Lower lobe of right lung (tissue), 2 donors: ENCODE data around the gene BACH2. TPM values are rescaled to one million over a fixed set of nuclear protein-coding genes. Genes with fewer than 3 reads are reported as not detected.

ENCODE experiments used
- ATAC-seq, 2 donors: fragments of 200-7000 bp; cut with Tn5 transposase; one replicate each; pipeline ENCODE4 v1.9.1; 2020 to 2022; ENCODE audit warnings: mild to moderate bottlenecking in 2 of 2, moderate library complexity in 2 of 2
- DNase-seq: peaks from one replicate; pipeline ENCODE4 v3.0.0-alpha.2; 2020
- H3K27ac ChIP-seq: fragments of 200-600 bp; one replicate; pipeline ENCODE4 v1.8.0; 2022
- H3K27me3 ChIP-seq: fragments of 200-600 bp; one replicate; pipeline ENCODE4 v1.8.0; 2022; ENCODE audit warnings: low read depth
- H3K36me3 ChIP-seq: fragments of 200-600 bp; one replicate; pipeline ENCODE4 v1.8.0; 2022; ENCODE audit warnings: mild to moderate bottlenecking
- H3K4me1 ChIP-seq: fragments of 200-600 bp; one replicate; pipeline ENCODE4 v1.8.0; 2022
- H3K4me3 ChIP-seq: fragments of 200-600 bp; one replicate; pipeline ENCODE4 v1.8.0; 2022; ENCODE audit warnings: mild to moderate bottlenecking
- H3K9me3 ChIP-seq: fragments of 200-600 bp; one replicate; pipeline ENCODE4 v1.8.0; 2022
- CTCF ChIP-seq: fragments of 200-600 bp; IDR thresholded peaks from one replicate; pipeline ENCODE4 v1.8.0; 2022; ENCODE audit warnings: antibody characterized with exemption, mild to moderate bottlenecking
- intact Hi-C: fragments of 100-400 bp; cut with DNase I; formaldehyde crosslinking; loops from one replicate; pipeline ENCODE4 v1.11.0; 2022
- total RNA-seq: library from RNA; stranded (reverse); fragmentation: NEBNext Ultra II Directional; extraction: Animal tissue kit (Norgen Biotek cat#: 25700); gene quantifications from one replicate; pipeline ENCODE4 v1.2.1, GENCODE V29; 2021
- donor health status: DM: no; HTN: yes; CAD: no; lungs with severe emphysema.

BACH2 gene
- total RNA-seq, 1 donor from 2014 or later: 6.3 TPM

- Histone ChIP-seq H3K4me3 (no peak overlapping the region), H3K36me3 (no peaks in the 10 kb centered on the region), H3K27me3 (no peaks in the 10 kb centered on the region), H3K27ac (no peak overlapping the region), H3K4me1 (no peaks in the 10 kb centered on the region), H3K9me3 (no peaks in the 10 kb centered on the region)
- no peak for TF ChIP-seq CTCF
- intact Hi-C loops: no loop called here
- ATAC-seq (no peak), DNase-seq (no peak)
Measured at GRCh38 chr6:90319979-90320685, 23.5 kb upstream of the BACH2 start.

- no peak for ATAC-seq
- TF ChIP-seq CTCF: no peak
- no peaks in the 10 kb centered on the region for H3K27me3 ChIP-seq
- no peaks in the 10 kb centered on the region for H3K4me1 ChIP-seq
- no peaks in the 10 kb centered on the region for H3K36me3 ChIP-seq
- DNase-seq: no peak
- intact Hi-C loops: no loop called here
- H3K9me3 ChIP-seq: no peaks in the 10 kb centered on the region
- no peak overlapping the region for H3K4me3 ChIP-seq
- H3K27ac ChIP-seq: no peak overlapping the region
Measured at GRCh38 chr6:90319044-90319443, 22.4 kb upstream of the BACH2 start.

GRCh38 chr6:90315986-90316385 is 19.3 kb upstream of the BACH2 start:
- H3K27me3 ChIP-seq: no peaks in the 10 kb centered on the region
- no peaks in the 10 kb centered on the region for H3K36me3 ChIP-seq
- intact Hi-C loops: no loop called here
- ATAC-seq (no peak), DNase-seq (no peak)
- no peaks in the 10 kb centered on the region for H3K9me3 ChIP-seq
- no peak overlapping the region for H3K4me3 ChIP-seq
- no peak for TF ChIP-seq CTCF
- H3K27ac ChIP-seq: no peak overlapping the region
- H3K4me1 ChIP-seq: no peaks in the 10 kb centered on the region

- intact Hi-C loops: no loop called here
- Histone ChIP-seq H3K4me3 (no peak overlapping the region), H3K36me3 (no peaks in the 10 kb centered on the region), H3K27me3 (no peaks in the 10 kb centered on the region), H3K27ac (no peak overlapping the region), H3K9me3 (no peaks in the 10 kb centered on the region), H3K4me1 (no peaks in the 10 kb centered on the region)
- ATAC-seq: no peak
- TF ChIP-seq CTCF: no peak
- no peak for DNase-seq
Measured at GRCh38 chr6:90315354-90315950, 18.8 kb upstream of the BACH2 start.

- H3K27ac ChIP-seq: no peak overlapping the region
- no peaks in the 10 kb centered on the region for H3K9me3 ChIP-seq
- intact Hi-C loops: no loop called here
- no peaks in the 10 kb centered on the region for H3K27me3 ChIP-seq
- no peak for ATAC-seq
- DNase-seq: no peak
- no peak for TF ChIP-seq CTCF
- no peaks in the 10 kb centered on the region for H3K4me1 ChIP-seq
- H3K4me3 ChIP-seq: no peak overlapping the region
- H3K36me3 ChIP-seq: no peaks in the 10 kb centered on the region
Measured at GRCh38 chr6:90314514-90314913, 17.9 kb upstream of the BACH2 start.
